T-helper 22 cell (primary cell): ENCODE data around the gene MRPL51.
A peak's percentile ranks its signal among the peaks of the same experiment; 100 is the strongest.

Experiments used
- DNase-seq: peaks from one replicate; pipeline ENCODE4 v3.0.0-alpha.2; 2020; ENCODE audit warnings: low read depth

The MRPL51 gene

DNA sequence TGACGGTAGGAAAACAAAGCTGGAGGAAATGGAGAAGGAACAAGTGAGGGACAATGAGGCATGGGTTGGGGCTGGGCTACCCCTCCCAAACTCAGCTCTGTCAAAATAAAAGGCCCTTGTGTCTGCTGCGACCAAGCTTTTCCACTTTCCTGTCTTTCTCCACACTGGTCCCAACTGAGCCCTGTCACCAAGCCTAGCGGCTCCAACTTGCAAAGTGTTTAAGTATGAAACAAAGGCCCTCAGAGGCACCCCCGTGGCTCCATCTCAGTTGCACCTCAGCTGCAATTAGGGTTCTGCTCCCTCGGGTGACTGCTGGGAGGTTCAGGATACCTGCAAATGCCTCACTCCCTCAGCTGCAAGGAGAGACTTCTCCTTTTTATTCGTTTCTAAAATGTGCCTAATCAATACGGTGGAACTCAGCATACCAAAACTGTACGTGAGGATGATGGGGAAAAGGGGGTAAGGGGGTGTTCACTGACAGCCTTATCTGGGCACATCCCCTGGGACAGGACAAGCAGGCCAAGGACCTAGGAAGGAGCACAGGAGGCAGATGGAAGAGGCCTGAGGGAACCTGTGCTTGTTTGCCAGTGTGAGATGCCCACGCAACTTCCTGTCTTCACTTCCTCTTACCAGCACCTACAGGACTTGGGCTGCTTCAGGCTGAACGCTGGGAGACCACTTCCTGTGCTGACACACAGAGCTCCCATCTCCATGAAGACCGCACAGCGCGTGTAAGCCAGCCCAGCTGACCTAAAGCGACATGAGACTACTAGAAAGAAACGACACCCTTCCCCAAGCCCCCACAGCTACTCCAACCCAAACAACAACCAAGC, 31.4 kb downstream of the MRPL51 start:
- peak; percentile 83 for DNase-seq

DNA sequence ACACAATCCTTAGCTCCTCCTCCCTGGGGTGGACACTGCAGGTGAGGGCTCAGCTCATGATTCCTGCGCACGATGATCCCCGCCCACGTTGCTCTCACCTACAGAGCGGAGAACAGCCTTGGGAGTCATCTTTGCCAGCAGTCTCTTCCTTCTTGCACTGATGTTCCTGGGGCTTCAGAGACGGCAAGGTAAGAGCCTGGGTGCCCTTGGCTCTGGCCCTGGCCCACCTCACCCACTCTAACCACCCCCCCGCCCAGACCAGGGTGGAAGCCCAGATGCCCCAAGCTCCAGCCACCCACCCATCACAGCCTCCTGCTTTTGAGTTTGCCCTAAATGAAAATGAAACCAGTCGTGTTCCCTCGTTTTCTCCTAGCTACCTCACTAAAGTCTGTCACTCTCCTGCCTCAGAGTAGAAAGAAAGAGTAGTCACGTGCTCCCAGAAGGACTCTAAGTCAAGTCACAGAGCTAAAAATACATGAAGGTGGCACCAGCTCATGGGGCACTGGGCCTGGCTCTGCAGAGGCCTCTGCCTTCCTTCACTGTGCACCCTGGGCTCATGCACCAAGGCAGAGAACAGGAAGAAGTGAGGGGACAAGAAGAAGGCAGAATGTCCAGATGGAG, 32.2 kb downstream of the MRPL51 start:
- no peak for DNase-seq

DNA sequence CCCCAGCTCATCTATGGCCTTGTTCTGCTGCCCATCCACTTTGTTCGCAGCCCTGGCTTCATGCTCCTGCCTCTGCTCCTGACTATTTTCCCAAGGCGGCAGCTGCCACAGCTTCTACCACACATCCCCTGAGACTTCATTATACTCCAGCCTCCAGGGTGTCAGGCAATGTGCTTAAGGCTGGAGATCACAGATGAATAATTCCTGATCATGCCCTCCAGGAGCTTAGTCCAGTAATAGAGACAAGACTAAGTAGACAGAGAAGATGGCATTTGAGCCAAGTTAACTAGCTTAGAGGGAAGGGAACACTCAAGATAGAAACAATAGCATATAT, 34.1 kb downstream of the MRPL51 start:
- no peak for DNase-seq

DNA sequence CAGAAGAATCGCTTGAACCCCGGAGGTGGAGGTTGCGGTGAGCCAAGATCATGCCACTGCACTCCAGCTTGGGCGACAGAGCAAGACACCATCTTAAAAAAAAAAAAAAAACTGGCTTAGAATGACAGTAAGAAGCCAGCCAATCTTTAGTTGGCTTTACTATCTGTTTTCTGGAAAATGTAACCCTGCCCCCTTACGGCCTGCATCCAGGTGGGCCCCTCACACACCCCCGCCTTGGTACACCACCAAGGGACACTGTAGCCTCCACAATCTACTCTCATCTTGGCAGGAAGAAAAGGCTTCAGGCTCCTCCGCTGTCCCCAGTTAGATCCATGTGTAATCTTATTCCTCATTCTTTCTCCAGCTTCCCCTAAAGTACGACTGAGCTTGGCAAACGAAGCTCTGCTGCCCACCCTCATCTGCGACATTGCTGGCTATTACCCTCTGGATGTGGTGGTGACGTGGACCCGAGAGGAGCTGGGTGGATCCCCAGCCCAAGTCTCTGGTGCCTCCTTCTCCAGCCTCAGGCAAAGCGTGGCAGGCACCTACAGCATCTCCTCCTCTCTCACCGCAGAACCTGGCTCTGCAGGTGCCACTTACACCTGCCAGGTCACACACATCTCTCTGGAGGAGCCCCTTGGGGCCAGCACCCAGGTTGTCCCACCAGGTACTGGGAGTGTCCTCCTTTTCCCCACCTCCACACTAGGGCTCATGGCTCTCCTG, 34.6 kb downstream of the MRPL51 start:
- no peak for DNase-seq

DNA sequence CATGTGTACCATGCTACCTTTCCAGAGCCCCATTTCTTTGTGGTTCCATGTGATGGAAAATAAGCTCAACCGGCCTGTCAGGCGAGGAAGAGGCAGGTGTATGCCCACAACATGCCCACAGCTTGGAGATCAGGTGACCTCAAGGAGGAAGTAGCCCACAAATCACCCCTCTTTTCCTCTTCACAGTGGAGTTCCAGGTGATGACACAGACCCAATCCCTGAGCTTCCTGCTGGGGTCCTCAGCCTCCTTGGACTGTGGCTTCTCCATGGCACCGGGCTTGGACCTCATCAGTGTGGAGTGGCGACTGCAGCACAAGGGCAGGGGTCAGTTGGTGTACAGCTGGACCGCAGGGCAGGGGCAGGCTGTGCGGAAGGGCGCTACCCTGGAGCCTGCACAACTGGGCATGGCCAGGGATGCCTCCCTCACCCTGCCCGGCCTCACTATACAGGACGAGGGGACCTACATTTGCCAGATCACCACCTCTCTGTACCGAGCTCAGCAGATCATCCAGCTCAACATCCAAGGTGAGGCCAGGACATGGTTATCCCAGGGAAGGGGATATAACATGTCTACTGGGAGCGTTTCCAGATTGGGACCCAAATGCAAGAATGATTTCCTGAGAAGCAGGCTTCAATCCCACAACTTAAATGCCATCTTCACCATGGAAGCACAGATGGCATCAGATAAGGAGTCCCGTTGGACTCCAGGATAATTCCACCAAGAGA, 35.7 kb downstream of the MRPL51 start:
- DNase-seq: no peak

DNA sequence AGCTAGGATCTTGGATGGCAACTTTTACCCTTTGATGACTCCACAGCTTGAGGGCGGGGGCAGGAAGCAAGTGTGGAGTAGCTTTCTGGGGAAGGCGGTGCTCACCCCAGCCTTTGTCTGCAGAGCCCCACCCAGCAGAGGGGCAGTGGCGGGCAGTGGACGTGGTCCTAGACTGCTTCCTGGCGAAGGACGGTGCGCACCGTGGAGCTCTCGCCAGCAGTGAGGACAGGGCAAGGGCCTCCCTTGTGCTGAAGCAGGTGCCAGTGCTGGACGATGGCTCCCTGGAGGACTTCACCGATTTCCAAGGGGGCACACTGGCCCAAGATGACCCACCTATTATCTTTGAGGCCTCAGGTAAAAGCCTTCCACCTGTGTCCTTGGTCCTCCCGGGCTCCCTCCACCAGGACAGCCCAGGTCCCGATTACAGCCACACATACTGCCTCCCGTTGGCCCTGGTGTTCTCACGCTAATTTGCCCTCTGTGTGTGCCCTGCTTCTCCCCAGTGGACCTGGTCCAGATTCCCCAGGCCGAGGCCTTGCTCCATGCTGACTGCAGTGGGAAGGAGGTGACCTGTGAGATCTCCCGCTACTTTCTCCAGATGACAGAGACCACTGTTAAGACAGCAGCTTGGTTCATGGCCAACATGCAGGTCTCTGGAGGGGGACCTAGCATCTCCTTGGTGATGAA, 40.0 kb downstream of the MRPL51 start:
- DNase-seq: no peak

DNA sequence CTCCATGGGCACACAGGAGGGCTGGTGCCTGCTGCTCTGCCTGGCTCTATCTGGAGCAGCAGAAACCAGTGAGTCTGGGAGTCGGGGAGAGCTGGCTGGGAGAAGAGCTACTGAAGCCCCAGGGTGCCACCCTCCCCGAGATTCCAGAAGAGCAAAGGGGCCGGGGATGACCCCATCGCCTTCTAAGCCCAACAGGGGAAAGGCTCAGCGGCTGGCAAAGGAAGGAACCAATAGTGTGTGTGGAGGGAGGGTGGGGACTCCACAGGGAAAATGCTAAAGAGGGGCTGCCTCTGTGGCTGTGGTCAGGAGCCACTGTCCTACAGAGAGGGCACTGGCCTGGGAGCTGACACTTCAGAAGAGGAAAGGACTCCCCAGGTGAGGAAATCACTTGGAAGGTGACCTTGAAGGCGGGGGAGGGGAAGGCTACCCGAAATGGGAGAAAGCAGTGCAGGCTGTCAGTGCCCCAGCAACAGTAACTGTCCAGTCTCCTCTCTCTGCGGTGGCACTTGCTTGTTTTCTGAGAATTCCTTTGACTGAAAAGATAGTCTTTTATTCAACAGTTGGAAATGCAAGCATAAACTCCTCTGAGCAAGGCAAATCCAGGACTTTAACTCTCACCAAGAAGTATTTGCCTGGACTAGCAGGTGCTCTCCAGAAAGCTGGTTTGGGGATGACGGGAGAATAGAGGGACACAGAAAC, 40.7 kb downstream of the MRPL51 start:
- no peak for DNase-seq

DNA sequence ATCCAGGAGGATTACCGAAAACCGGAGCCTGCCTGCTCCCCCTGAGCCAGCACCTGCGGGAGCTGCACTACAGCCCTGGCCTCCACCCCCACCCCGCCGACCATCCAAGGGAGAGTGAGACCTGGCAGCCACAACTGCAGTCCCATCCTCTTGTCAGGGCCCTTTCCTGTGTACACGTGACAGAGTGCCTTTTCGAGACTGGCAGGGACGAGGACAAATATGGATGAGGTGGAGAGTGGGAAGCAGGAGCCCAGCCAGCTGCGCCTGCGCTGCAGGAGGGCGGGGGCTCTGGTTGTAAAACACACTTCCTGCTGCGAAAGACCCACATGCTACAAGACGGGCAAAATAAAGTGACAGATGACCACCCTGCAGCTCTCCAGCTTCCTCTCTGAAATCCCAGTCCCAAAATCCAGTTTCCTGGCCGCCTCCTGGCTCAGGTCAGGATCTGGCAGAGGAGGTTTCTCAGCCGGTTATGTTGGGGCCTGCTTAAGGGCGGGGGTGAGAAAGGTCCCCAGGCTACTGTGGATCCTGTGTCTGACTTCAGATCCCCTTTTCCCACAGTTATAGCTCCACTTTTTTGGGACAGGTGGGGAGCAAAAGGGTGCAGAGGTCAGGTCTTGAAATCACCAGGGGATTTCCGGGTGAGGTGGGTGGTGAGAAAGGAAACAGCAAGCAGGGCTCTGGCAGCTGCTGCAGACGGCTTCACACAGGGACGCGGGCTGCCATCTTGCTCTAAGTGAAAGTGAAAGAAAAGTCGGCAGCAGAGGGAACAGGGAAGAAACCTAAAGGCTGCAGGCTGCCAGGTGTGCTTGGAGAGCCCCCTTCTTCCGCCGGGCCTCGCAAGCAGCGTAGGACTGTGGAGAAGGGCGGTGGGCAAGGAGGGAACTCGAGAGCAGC, 41.5 kb downstream of the MRPL51 start, which contains the start of gene TAPBPL:
Gene TAPBPL (plus strand): TSS at position 695 of the 897 bp plus-strand sequence. CDS start 207 bp downstream, outside the sequence.
- DNase-seq: peak; percentile 77

DNA sequence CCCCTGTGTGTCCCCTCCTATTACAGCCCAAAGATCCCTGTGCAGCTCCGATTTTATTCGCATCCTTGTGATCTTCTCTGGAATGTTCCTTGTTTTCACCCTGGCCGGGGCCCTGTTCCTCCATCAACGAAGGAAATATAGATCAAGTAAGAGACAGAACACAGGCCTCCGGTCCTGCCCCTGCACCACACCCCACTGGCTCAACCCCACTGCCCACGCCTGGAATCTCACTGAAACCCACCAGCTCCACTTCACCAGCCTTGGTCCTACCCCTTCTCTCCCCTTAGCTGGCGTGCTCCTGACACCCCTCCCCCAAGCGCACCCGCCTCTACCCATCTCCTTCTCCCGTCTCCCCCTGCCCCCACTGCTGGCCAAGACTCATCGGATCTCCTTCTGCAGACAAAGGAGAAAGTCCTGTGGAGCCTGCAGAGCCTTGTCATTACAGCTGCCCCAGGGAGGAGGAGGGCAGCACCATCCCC, 42.2 kb downstream of the MRPL51 start:
- DNase-seq: no peak

DNA sequence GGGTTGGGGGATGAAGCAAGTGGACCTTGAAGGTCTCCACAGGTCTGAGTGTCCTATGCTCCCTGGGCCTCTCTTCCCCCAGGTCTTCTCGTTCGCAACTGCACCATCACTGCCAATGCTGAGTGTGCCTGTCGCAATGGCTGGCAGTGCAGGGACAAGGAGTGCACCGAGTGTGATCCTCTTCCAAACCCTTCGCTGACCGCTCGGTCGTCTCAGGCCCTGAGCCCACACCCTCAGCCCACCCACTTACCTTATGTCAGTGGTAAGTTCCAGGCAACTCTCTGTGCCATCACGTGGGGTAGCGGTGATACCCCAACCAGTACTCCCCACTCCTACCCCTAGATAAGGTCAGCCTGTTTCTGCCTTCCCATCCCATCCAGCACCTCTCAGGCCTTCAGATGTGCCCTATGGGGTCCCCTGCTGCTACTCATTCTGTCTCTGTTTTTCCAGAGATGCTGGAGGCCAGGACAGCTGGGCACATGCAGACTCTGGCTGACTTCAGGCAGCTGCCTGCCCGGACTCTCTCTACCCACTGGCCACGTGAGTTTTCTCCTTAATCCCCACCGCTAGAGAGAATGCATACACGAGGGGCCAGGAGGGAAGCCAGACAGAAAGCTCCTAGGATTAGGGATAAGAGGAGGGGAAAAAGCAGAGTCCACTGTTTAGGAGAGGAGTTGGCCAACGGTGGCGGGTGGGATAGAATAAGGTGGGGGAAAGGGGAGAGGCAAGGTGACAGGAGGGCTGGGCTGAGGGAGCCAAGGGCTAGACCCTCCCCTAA, 42.8 kb downstream of the MRPL51 start:
- no peak for DNase-seq

DNA sequence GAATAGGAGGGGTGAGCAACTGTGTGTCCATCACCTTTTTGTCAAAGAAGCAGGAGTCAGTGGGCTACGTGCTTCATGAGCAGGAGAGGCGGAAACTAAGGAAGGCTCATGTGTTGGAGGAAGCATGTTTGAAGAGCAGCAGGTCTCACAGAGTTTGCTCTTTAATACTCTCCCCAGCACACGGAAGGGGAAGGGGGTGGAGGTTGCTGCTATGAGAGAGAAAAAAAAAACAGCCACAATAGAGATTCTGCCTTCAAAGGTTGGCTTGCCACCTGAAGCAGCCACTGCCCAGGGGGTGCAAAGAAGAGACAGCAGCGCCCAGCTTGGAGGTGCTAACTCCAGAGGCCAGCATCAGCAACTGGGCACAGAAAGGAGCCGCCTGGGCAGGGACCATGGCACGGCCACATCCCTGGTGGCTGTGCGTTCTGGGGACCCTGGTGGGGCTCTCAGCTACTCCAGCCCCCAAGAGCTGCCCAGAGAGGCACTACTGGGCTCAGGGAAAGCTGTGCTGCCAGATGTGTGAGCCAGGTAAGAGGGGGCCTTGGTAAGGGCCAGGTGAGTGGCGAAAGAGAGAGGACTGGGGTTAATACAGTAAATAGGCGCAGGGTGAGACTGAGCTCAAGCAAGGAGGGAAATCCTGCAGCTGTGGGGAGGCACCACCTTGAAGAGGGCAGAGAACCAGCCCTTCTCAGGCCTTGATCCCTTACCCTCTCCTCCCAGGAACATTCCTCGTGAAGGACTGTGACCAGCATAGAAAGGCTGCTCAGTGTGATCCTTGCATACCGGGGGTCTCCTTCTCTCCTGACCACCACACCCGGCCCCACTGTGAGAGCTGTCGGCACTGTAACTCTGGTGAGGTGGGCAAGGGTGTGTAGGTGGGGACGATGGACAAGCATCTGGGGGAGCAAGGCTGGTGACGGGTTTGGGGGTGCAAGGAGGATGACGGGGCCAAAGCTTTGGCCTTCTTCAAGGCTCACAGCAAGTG, 48.1 kb downstream of the MRPL51 start, which contains the start of gene CD27:
Gene CD27 (plus strand): TSS at position 252 of the 985 bp plus-strand sequence. CDS start 141 bp downstream, at position 393.
- no peak for DNase-seq

DNA sequence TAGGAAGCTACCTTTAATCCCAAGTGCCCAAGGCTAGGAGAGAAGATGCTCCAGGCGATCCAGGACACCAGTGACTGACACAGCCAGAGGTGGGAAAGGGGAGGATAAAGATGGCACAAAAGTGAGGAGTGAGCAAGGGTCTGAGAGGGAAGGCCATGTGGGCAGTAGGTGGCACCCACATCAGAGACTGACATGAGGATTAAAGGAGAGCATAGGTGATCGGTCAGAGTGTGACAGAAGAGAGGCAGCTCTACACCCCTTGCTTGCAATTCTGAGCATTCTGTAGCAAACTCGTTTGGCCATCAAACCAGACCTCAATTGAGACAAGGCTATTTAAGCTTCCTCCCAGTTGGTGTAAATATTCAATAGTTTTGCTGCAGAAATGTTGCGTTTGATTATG, 49.0 kb downstream of the MRPL51 start:
- DNase-seq: no peak

DNA sequence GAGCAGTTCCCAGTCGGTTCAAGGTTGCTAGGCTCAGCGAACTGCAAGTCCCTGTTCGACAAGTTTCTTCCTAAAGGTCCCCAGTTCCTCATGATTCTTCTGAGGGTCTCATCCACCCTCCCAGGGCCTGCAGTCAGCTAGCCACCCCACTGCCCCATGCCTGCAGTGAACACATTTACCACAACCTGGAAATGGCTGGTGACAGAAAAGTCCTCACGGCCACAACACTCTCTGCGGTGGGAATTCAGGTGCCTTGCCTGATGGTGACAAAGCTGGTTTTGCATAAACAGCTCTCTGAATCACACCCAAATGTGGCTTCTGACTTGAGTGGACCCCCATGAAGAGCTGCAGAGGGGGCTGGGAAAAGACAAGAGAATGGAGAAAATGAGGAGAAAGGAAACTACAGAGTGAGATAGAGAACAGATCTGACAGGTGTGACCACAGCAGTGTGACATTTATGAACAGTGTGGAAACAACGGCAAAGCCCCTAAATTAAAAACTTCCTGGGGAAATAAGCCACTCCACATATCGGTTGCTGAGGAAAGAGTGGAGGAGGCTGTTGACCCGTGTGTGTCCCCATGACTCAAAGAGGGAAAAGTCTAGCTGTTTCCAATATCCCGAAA, 49.6 kb downstream of the MRPL51 start:
- DNase-seq: no peak

DNA sequence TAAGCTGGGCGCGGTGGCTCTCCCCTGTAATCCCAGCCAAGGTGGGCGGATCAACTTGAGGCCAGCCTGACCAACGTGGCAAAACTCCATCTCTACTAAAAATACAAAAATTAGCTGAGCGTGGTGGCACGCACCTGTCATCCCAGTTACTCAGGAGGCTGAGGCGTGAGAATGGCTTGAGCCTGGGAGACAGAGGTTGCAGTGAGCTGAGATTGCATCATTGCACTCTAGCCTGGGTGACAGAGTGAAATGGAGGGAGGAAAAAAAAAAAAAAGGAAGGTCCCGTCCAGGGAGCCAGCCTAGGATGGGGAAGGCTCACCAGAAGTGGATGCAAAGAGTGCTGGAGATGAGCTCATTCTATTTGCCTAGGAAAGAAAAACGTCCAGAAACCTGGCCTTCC, 50.2 kb downstream of the MRPL51 start:
- no peak for DNase-seq
